BE2C (cell line): ENCODE measurements around the gene CMIP.

ENCODE experiments used
- DNase-seq: peaks from one replicate; pipeline ENCODE4 v3.0.0-alpha.2; 2020
- H3K27me3 ChIP-seq: fragments of 250-450 bp; sonication (Bioruptor Pico); 2 replicates; pipeline ENCODE4 v1.5.1; 2020; ENCODE audit warnings: mild to moderate bottlenecking
- H3K36me3 ChIP-seq: fragments of 250-450 bp; sonication (Bioruptor Pico); 2 replicates; pipeline ENCODE4 v1.5.1; 2020; ENCODE audit warnings: mild to moderate bottlenecking
- H3K4me1 ChIP-seq: fragments of 250-450 bp; sonication (Bioruptor Pico); 2 replicates; pipeline ENCODE4 v1.5.1; 2020
- H3K4me3 ChIP-seq: 2 replicates; pipeline ENCODE4 v1.5.1; 2011; ENCODE audit warnings: low read depth, low read length
- H3K9me3 ChIP-seq: fragments of 250-450 bp; sonication (Bioruptor Pico); 2 replicates; pipeline ENCODE4 v1.5.1; 2020
- CTCF ChIP-seq: IDR thresholded peaks from 2 replicates; pipeline ENCODE4 v1.5.1; 2012; ENCODE audit warnings: mild to moderate bottlenecking, low read depth, low read length

The CMIP gene

GRCh38 chr16:81639931-81640680 is 195.5 kb downstream of the CMIP start:
- Histone ChIP-seq H3K4me1 (peaks cover 11% of the 10 kb centered on the region), H3K9me3 (no peaks in the 10 kb centered on the region), H3K4me3 (no peak overlapping the region), H3K27me3 (no peaks in the 10 kb centered on the region), H3K36me3 (no peaks in the 10 kb centered on the region)
- no peak for TF ChIP-seq CTCF
- no peak for DNase-seq

GRCh38 chr16:81640681-81641070 is 196.1 kb downstream of the CMIP start:
- Histone ChIP-seq H3K36me3 (no peaks in the 10 kb centered on the region), H3K27me3 (no peaks in the 10 kb centered on the region), H3K9me3 (no peaks in the 10 kb centered on the region), H3K4me1 (peaks cover 11% of the 10 kb centered on the region), H3K4me3 (no peak overlapping the region)
- DNase-seq: no peak
- no peak for TF ChIP-seq CTCF

GRCh38 chr16:81641395-81642106 is 196.9 kb downstream of the CMIP start:
- TF ChIP-seq CTCF: no peak
- Histone ChIP-seq H3K36me3 (no peaks in the 10 kb centered on the region), H3K4me1 (peaks cover 14% of the 10 kb centered on the region), H3K27me3 (no peaks in the 10 kb centered on the region), H3K9me3 (no peaks in the 10 kb centered on the region), H3K4me3 (no peak overlapping the region)
- peak; percentile 85 for DNase-seq

GRCh38 chr16:81642107-81642436 is 197.5 kb downstream of the CMIP start:
- no peak for TF ChIP-seq CTCF
- no peaks in the 10 kb centered on the region for H3K27me3 ChIP-seq
- H3K36me3 ChIP-seq: no peaks in the 10 kb centered on the region
- no peak overlapping the region for H3K4me3 ChIP-seq
- H3K4me1 ChIP-seq: peaks cover 14% of the 10 kb centered on the region
- H3K9me3 ChIP-seq: no peaks in the 10 kb centered on the region
- no peak for DNase-seq

- no peak for DNase-seq
- Histone ChIP-seq H3K9me3 (no peaks in the 10 kb centered on the region), H3K4me1 (peaks cover 14% of the 10 kb centered on the region), H3K4me3 (no peak overlapping the region), H3K27me3 (no peaks in the 10 kb centered on the region), H3K36me3 (no peaks in the 10 kb centered on the region)
- no peak for TF ChIP-seq CTCF
These were observed 198.3 kb downstream of the CMIP start for GRCh38 chr16:81642943-81643342.

- H3K4me3 ChIP-seq: peak overlapping the region; percentile 9; the same call in 1 of the 2 replicates
- peak; percentile 73 for DNase-seq
- peaks cover 14% of the 10 kb centered on the region for H3K4me1 ChIP-seq
- no peaks in the 10 kb centered on the region for H3K36me3 ChIP-seq
- H3K9me3 ChIP-seq: no peaks in the 10 kb centered on the region
- no peak for TF ChIP-seq CTCF
- no peaks in the 10 kb centered on the region for H3K27me3 ChIP-seq
These were observed 200.7 kb downstream of the CMIP start for GRCh38 chr16:81645266-81645694.
